ENCODE measurements around the gene CCSER2.
A peak's percentile ranks its signal among the peaks of the same experiment; 100 is the strongest.

Gene CCSER2

DNA sequence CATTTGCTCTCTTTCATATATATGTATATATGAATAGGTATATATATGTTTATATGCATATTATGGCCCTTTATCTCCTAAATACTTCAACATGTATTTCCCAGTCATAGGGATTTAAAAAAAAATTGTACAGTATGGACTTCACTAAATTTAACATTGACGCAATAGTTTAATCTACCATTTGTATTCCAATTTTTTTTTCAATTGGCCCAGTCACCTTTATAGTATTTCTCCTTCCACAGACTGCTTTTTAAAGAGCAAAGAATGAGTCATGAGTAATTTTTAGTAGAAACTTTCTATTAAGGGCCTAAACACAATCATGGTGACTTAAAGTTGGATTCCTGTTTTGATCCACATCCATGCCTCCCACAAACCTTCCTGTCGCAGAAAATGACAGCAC, 20.5 kb downstream of the CCSER2 start:
- no peak for DNase-seq

DNA sequence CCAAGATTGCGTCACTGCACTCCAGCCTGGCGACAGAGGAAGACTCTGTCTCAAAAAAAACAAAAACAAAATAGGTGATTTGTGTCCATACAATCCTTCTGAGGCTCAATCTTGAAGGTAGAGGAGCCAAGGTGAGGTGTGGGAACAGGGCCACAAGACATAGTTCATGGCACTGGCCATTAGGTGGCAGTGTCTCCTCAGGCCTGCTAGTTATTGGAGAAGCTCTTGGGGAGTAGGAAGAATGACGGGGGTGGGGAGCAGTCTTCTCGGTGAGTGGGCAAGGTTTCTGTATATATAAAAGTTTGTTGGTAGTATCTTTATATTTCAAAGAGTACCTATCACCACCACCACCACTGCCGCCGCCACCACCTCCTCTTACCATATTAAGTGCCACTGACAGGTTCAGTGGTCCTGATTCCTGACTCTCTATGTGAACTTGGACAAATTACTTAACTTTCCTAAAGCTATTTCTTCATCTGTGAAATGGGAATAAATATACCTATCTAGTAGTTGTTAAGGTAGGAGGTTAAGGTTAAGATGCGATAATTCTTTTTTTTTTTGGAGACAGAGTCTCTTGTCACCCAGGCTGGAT, 24.0 kb downstream of the CCSER2 start:
- peak; percentile 72 for DNase-seq

DNA sequence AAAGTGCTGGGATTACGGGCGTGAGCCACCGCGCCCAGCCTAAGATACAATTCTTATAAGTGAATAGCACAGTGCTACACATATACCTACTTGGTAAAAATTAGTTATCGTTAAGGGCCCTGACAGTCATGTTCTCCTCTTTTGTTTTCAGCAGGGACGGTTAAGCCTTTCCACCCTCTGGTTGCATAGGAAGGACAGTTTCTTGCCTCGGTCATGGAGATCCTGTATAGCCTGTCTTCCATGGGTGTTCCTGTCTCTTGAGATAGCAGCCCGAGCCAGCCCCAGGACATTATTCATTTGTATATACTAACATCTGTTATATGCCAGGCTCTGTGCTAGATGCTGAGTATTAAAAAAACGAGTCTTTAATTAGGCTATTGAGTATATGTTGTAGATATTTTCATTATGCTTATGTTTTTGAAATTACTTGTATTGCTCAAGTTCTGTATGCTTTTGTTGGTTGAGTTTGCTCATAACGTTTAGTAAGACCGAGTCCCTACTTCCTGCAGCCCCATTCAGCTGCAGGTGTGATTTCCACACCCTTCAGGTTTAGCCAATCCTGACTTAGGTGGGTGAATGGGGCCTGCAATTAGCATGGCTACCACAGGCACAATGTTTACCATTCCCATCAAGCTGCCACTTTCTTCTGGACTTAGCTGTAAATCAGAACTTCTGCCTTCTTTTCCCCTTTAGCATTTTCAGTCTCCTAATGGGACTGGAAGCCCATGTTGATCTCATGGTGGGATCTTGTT, 24.8 kb downstream of the CCSER2 start:
- DNase-seq: no peak

DNA sequence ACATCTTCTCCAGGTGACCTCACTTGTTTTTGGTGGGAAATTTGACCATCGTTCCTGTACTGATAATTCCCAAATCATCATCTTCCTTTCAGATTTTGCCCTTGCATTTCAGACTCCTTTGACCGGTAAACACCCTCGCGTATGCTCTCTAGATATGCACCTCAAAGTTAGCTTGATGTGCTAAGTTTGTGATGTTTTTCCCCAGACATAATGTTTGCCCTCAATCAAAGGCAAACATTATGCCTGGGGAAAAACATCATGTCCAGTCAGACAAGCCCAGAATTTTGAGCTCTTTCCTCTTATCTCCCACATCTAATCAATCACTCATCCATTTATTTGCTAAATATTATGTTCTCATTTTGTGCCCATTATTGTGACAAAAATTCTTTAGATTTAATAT, 26.2 kb downstream of the CCSER2 start:
- no peak for DNase-seq

DNA sequence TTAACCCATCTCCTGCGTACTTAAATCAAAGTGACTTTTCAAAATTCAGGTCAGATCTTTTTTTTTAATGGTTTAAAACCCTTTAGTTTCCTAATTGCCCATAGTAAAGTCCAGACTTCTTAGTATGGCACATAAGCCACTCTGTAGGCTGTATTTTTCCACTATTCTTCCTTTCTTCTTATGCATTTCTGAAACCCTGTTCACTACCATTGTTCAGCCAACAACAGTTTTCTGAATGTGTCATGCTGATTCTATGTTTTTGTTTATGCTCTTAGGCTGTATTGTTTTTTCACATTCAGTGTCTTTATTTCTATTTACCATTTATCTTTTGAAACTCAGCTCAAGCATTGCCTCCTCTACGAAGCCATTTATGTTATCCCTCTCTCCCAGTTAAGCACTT, 26.7 kb downstream of the CCSER2 start:
- DNase-seq: no peak

DNA sequence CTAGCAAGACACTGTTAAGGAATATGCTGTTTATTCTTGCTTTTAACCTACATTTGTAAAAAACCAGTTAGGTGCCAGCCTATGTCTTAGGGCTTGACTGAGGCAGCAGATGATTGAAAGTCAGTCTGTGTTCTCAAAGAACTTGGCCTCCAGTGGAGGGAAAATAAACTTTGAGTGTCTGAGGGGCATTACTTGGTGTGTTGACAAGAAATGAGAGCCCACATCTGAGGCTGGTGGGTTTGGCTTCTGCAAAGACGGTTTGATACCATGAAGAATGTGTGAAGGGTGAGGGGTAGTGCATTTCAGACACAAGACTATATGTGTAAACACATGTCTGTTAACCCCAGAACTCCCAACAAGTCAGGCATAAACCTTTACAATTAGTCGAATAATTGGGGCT, 28.5 kb downstream of the CCSER2 start:
- peak; percentile 7 for DNase-seq

DNA sequence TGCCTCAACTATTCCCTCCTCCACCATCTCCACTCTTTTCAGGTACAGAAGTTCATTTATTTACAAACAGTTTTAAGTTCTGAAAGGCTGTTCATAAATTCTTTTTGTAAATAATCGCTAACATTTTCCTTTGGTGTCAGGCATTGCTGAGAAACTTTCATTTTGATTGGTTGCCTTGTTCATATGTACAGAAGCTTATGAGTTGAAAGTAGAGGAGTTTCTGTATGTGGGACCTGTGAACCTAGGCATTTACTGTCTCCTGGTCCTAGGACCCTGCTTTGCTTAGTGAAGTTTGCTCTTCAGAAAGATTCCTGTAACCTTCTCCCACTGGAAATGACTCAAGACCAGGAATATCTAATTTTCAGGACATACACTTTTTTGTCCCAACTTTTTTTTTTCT, 30.4 kb downstream of the CCSER2 start:
- no peak for DNase-seq

DNA sequence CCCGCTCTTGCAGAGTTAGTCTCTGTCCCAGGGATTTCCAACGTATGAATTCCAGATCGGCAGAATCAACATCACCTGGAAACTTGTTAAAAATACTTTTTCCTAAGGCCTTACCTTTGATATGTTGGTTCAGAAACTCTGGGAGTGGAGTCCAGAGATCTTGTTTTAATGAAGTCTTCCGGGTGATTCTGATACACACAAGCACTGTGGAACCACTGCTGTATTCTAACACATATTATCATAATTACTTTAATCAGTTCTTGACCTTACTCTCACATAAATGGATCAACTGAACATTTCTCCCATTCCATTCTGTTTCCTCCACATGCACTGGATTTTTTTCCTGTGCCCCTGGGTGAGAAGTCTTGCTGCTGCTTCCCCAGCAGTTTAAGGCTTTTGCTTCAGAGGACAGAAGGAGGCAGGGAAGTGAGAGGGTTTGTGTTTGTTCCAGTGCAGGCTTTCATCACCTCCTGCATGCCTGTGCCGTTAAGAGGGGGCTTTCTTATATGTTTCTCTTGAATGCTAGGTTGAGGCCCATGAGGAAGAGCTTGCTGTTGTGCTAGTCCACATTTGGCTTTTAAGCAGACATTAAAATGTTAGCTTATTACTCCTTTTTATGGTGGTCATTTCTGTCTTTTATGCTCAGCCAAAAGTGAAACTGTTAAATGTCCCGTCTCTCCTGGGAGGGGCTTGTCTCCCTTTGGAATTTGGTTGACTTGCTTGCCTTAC, 32.4 kb downstream of the CCSER2 start:
- no peak for DNase-seq

DNA sequence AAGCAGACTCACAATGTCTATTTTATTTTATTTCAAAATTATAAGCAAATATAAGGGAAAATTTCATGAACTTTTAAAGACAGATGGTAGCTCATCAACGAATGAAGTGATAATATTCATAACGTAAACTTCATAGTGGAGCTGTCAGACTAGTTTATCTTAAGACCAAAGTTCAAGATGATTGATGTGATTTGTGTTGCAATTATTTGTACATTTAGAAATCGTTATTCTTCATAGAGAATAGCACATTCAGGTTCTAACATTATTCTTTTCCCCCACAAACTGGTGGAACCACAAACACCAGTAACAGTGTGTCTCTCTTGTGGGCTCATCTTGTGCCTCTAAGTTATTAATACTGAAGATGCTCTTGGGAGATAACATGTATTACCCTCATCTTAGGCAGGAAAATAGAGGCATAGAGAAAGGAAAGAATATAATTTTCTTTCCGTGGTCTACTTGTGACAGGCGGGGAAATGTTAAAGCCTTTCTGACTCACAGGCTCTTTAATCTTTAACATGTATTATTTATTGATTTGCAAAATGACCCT, 37.0 kb downstream of the CCSER2 start:
- DNase-seq: no peak

DNA sequence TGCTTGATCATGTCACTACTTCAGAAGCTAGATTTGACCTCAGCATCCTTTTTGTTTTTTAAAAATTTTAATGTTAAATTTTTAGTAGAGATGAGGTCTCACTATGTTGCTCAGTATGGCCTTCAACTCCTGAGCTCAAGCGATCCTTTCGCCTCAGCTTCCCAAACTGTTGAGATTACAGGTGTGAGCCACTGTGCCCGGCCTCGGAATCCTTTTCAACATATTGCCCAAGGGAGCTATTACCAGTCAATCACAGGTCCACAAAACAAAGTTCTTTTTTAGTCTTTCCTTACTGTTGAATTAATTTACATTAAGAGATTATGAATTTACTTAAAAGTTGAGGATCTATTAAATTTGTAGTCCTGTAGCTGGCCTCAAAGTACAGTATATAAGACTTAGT, 37.7 kb downstream of the CCSER2 start:
- no peak for DNase-seq

DNA sequence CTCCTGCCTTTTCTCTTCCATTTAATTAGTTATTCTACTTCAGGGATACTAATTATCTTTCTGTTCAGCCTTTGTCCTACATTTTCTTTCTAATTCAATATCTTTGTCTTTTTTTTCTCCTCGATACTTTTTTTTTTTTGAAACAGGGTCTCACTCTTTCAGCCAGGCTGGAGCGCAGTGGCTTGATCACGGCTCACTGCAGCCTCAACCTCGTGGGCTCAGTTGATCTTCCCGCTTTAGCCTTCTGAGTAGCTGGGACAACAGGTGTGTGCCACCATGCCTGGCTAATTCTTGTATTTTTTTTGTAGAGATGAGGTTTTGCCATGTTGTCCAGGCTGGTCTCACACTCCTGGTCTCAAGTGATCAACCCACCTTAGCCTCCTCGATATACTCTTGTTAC, 38.9 kb downstream of the CCSER2 start:
- no peak for DNase-seq

DNA sequence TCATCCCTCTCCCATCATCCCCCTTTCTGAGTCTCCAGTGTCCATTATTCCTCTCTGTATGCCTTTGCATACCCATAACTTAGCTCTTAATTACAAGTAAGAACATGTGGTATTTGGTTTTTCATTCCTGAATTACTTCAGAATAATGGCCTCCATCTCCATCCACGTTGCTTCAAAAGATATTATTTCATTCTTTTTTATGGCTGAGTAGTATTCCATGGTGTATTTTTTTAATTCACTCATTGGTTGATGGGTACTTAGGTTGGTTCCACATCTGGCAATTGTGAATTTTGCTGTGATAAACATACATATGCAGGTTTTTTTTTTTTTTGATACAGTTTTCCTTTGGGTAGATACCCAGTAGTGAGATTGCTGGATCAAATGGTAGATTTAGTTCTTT, 40.4 kb downstream of the CCSER2 start:
- DNase-seq: no peak

DNA sequence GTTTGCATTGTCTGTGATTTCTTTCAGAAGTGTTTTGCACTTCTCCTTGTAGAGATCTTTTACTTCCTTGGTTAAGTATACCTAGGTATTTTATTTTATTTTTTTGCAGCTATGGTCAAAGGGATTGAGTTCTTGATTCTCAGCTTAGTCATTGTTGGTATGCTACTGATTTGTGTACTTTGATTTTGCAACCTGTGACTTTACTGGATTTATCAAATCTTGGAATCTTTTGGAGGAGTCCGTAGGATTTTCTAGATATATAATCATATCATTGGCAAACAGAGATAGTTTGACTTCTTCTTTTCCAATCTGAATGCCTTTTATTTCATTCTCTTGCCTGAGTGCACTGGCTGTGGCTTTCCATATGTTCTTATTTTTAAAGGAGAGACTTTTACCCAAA, 41.9 kb downstream of the CCSER2 start:
- DNase-seq: no peak

DNA sequence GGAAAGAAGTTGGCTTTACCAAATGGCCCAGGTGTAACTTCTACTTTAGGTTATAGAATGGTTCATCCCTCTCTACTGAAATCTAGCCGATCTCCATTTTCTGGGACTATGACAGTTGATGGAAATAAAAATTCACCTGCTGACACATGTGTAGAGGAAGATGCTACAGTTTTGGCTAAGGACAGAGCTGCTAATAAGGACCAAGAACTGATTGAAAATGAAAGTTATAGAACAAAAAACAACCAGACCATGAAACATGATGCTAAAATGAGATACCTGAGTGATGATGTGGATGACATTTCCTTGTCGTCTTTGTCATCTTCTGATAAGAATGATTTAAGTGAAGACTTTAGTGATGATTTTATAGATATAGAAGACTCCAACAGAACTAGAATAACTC, 43.6 kb downstream of the CCSER2 start:
- no peak for DNase-seq

DNA sequence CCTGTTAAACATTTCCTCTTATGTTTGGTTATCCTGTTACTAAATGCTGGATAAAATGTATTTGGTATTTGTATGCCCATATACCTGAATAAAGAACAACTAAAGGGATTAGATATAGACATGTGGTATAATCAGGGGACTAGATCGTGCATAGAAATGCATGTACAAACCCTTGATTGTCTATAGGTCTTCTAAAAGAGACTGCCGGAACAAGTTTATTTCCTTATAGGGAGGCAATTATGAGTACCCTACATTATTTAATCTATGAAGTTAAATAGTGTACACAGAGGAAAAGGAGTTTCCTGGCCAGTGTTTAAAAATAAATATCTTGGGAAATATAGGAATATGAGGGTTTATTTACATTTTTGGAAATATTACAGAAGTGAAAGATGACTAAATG, 44.6 kb downstream of the CCSER2 start:
- no peak for DNase-seq

DNA sequence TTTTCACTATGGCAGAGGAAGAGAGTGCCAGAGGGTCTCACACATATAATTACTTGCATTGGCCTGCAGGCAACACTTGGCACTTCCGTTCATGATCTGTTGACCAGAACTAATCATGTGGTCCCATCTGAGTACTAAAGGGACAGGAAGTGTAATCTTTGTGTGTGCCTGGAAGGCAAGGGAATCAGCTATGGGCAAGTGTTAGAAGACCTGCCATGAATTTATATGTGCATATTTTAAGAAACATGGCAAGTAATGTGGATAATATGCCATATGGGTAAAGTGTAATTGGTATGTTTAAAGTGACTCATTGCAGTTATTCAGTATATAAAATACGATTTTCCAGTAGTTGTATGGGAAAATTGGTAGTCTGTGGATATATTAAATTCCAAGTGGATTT, 46.1 kb downstream of the CCSER2 start:
- DNase-seq: no peak

DNA sequence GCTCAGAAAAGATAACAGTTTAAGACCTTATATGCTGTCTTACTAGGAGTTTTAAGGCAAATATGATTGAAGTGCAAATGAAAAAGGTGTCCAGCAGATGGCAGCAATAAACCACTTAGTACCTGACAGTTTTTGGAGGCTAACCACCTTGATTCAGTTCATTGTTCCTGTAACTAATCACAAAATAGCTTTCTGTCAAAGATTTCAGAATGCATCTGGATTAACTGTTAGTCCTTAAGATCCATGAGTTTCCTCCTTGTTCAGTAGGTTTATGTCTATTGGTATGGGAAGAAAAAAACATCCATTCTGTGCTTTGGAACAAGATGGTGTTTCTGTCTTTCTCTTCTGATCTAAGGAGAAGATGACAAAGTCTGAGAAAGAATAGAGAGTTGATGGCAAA, 46.6 kb downstream of the CCSER2 start:
- peak; percentile 60 for DNase-seq

DNA sequence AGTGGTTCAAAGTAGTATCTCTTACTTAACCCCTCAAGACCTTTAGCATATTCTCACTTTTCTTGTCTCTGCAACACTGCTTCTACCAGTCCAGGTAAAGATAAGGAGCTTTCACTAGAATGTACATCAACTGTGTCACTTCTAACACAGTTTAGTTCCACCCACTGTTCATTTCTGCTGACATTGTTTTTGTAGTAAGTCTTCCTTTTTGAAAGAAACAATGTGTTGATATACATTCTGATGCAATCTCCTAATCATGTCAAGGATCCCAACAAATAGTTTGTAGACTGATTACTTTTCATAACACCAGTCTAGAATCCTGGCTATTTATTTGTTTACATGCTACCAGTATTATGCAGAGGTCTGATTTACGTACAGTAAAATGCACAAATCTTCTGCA, 47.5 kb downstream of the CCSER2 start:
- no peak for DNase-seq

DNA sequence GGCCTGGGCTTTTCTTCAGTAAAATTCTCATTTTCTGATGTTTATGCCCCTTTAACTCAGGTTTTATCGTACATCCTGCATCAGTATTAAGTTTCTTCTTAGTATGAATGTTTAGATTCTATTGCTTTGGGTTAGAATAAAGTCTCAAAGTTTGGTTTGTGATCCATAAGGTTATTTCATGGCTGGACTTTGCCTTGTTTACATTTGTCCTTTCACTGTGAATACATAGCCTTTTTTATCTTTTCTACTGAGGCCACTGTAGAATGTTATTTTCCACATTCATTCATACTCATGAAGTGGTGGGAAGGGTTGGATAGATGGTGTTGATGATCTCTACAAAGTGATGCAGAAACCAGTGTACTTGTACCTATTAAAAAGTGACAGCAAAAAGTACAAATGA, 59.8 kb downstream of the CCSER2 start:
- no peak for DNase-seq

DNA sequence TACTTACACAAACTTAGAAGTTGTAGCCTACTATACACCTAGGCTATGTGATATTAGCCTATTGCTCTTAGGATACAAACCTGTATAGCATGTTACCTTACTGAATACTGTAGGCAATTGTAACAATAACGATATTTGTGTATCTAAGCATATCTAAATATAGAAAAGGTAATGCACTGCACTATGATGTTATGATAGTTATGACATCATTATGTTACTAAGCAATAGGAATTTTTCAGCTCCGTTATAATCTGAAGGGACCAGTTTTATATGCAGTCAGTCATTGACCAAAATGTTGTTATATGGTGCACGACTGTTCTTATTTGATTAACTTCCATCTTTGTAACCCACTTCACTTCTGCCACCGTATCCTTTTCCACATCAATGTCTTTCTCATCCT, 62.0 kb downstream of the CCSER2 start:
- DNase-seq: no peak

DNA sequence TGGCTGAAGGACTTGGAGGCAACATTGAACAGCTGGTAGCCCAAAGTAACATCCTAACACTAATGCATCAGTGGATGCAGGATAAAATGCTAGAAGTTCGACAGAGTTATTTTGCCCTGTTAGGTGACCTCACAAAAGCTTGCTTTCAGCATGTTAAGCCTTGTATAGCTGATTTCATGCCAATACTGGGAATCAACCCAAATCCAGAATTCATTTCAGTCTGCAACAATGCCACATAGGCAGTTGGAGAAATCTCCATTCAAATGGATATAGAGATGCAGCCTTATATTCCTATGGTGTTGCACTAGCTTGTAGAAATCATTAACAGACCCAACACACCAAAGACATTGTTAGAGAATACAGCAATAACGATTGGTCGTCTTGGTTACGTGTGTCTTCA, 62.9 kb downstream of the CCSER2 start:
- DNase-seq: no peak

DNA sequence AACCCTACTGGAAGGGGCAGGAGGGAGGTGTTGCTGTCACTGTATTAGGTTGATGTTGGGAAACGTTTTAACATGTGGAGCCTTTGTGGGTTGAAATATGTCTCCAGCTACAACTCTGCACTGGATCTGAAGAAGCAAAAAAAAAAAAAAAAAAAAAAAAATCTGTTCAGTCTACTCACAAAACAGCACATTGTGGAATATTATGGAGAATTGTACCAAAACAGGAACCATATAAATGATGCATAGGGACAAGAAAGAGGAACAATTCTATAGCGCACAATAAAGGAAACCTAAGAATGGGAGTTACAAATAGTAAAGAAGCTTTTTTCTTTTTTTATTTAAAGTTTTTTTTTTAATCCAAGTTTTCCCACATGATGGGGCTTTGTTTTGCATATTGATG, 63.8 kb downstream of the CCSER2 start:
- DNase-seq: no peak

DNA sequence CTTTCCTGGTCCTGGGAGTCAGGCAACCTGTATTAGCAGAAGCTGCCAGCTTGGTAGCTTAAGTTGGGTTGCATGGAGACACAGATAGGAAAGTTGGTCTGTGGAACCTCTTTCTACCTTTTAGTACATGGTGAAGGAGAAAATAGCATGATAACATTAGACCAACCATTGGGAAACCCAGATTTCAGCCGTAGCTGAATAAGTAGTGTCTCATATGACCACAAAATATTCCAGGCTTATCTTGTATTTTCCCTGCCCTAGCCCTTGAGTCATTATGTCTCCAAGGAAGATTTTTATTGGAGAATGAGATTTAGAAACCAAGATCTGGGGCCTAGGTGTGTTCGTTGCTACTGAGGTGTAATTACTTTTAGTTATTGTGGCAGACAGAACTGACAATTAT, 67.2 kb downstream of the CCSER2 start:
- no peak for DNase-seq

DNA sequence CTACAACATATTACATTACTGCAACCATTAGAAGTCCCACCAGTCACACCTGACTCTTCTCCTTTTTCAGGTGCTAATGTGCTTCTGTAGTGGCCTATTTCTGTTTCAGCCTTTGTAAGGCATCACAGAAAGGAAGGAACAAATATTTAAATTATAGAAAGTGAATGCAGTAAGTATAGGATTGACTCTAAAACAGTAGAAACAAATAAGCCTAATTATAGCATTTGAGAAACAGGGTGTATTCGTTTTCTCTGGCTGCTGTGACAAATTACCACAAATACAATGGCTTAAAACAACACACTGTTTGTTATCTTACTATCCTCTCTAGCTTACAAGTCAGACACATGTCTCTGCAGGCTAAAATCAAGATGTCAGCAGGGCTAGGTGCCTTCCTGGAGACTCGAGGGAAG, 69.4 kb downstream of the CCSER2 start:
- DNase-seq: no peak
